GM12865 (cell line): Measurements from ENCODE around the gene GMFB.
A peak's percentile ranks its signal among the peaks of the same experiment; 100 is the strongest.

Experiments
- DNase-seq: peaks from one replicate; pipeline ENCODE4 v3.0.0; 2010; ENCODE audit warnings: low read depth
- H3K4me3 ChIP-seq: 2 replicates; pipeline ENCODE4 v1.5.1; 2011; ENCODE audit warnings: mild to moderate bottlenecking, low read depth, low read length, control low read depth
- TF ChIP-seq, protein P1 (sequence below): IDR thresholded peaks from 2 replicates; pipeline ENCODE4 v1.5.1; 2011; ENCODE audit warnings: low read length, control low read depth, low read depth, inconsistent platforms; ENCODE audit not compliant: insufficient read depth; ENCODE audit errors: missing control alignments

The GMFB gene

GRCh38 chr14:54509546-54510501 lies 21.0 kb upstream of the GMFB start, which contains the start of gene CGRRF1:
TSS of gene CGRRF1 (plus strand) at chr14:54509906. CDS start at chr14:54509960, 54 bp downstream.
- TF ChIP-seq, protein P1, sequence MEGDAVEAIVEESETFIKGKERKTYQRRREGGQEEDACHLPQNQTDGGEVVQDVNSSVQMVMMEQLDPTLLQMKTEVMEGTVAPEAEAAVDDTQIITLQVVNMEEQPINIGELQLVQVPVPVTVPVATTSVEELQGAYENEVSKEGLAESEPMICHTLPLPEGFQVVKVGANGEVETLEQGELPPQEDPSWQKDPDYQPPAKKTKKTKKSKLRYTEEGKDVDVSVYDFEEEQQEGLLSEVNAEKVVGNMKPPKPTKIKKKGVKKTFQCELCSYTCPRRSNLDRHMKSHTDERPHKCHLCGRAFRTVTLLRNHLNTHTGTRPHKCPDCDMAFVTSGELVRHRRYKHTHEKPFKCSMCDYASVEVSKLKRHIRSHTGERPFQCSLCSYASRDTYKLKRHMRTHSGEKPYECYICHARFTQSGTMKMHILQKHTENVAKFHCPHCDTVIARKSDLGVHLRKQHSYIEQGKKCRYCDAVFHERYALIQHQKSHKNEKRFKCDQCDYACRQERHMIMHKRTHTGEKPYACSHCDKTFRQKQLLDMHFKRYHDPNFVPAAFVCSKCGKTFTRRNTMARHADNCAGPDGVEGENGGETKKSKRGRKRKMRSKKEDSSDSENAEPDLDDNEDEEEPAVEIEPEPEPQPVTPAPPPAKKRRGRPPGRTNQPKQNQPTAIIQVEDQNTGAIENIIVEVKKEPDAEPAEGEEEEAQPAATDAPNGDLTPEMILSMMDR, result peak; percentile 20
- H3K4me3 ChIP-seq, result peak within 1 kb of the TSS; percentile 90
- DNase-seq, result peak; percentile 99

DNA sequence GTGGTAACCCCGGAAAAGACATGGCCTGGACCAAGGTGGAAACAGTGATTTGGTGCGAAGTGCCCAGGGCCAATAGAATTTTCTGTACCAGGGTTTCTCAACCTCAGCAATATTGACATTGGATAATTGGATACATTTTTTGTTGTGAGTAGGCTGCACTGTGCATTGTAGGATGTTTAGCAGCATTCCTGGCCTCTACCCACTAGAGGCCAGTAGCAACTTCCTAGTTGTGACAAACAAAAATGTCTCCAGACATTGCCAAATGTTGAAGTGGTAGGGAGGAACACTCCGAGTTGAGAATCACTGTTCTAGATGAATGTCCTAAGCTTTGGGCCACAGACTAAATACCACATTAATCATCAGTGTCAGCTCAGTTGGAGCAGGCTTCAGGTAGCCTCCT lies 14.7 kb upstream of the GMFB start:
- TF ChIP-seq, protein P1, result peak; percentile 19
- H3K4me3 ChIP-seq, result no peak overlapping the region
- no peak for DNase-seq

DNA sequence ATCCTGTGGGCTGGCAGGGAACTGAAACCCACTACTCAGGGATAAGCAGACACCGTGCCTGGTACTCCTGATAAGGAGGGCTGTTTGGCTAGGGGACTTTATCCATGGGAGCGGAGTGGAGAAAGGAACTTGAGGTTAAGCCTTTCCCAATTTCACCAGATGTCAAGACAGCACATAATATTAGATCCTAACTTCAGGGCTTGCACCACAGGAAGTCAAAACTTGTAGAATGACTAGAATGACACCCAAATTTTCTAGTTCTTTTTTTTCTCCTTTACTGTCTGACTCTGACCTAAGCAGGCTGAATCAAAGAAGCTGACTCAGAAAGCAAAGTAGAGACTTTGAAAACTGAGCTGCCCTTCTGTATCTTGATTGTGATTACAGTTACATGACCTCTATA lies 13.8 kb upstream of the GMFB start:
- TF ChIP-seq, protein P1, result no peak
- no peak for DNase-seq
- H3K4me3 ChIP-seq, result no peak overlapping the region

DNA sequence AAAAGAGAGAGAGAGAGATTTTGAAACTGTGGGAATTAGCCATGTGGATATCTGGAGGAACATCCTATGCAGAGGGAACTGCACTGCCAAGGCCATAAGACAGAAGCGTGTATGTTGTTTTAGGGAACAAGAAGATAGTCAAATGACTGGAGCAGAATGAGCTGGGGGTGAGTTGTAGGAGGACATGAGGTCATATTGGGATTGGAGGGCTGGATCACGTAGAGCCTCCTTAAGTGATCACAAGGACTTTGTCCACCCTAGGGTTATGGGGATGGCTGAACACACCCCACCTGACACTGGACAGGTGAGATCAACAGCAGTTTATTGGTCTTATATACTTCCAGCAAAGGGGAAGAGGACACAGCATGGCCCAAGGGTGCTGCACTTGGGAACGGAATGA lies 12.7 kb upstream of the GMFB start:
- TF ChIP-seq, protein P1, result no peak
- DNase-seq, result no peak
- H3K4me3 ChIP-seq, result no peak overlapping the region

GRCh38 chr14:54500744-54501143 lies 12.0 kb upstream of the GMFB start:
- no peak overlapping the region for H3K4me3 ChIP-seq
- DNase-seq, result no peak
- TF ChIP-seq, protein P1, result no peak

DNA sequence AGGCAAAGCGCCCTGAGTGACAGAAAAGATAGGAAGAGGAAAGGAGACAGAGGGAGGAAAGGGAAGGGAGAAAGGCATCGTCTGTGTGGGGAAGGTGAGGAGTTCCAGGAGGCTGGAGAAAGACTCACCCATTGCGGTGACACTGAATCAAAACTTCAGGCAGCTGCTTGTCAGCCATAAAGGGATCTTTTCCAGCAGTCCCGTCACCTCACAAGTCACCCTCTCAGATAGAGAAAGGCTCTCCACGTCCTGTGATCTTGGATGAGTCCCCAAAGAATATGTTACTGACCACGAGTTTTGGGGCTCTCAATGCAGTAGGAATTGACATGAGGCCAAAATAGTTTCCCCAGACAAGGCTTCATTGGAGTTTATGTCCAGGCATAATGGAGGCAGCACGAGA lies 9.8 kb upstream of the GMFB start:
- TF ChIP-seq, protein P1, result no peak
- no peak for DNase-seq
- no peak overlapping the region for H3K4me3 ChIP-seq
